ENCODE measurements around the gene GLI3. TPM values are rescaled to one million over a fixed set of nuclear protein-coding genes. Genes with fewer than 3 reads are reported as not detected.

Gene GLI3
- total RNA-seq, 1 experiment from 2014 or later: 45.0 TPM

- H2BK20ac ChIP-seq (ENCODE audit: low read depth, low read length, poor library complexity, severe bottlenecking): no peak overlapping the region
- H4K8ac ChIP-seq (replicated peaks; ENCODE audit: insufficient read length, low read depth, low read length): peak overlapping the region; percentile 71
- no peak overlapping the region for H2AFZ ChIP-seq (ENCODE audit: low read length)
- H3K4me1 ChIP-seq (ENCODE audit: insufficient read depth, low read length): no peaks in the 10 kb centered on the region
- no peak overlapping the region for H2BK15ac ChIP-seq (ENCODE audit: low read depth, low read length)
- Mint-ChIP-seq H3K27me3 (ENCODE audit: low read depth) (no peaks in the 10 kb centered on the region), H3K36me3 (ENCODE audit: insufficient read depth in 1 of 3, low read depth in 3 of 3) (peaks cover 0 to 9% (median 4%) of the 10 kb centered on the region in 3 experiments; a peak in 2 of 7 replicates), H3K4me1 (peaks cover 5 to 6% of the 10 kb centered on the region in 2 experiments; a peak in 2 of 4 replicates), H3K4me3 (no peak overlapping the region), H3K27ac (no peak overlapping the region), H3K9me3 (no peaks in the 10 kb centered on the region)
- TF ChIP-seq, protein P1, sequence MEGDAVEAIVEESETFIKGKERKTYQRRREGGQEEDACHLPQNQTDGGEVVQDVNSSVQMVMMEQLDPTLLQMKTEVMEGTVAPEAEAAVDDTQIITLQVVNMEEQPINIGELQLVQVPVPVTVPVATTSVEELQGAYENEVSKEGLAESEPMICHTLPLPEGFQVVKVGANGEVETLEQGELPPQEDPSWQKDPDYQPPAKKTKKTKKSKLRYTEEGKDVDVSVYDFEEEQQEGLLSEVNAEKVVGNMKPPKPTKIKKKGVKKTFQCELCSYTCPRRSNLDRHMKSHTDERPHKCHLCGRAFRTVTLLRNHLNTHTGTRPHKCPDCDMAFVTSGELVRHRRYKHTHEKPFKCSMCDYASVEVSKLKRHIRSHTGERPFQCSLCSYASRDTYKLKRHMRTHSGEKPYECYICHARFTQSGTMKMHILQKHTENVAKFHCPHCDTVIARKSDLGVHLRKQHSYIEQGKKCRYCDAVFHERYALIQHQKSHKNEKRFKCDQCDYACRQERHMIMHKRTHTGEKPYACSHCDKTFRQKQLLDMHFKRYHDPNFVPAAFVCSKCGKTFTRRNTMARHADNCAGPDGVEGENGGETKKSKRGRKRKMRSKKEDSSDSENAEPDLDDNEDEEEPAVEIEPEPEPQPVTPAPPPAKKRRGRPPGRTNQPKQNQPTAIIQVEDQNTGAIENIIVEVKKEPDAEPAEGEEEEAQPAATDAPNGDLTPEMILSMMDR (conservative IDR thresholded peaks at IDR 0.05): no peak
- no peak overlapping the region for H3K27ac ChIP-seq (ENCODE audit: insufficient read length, low read depth, low read length)
- no peaks in the 10 kb centered on the region for H3K79me2 ChIP-seq (ENCODE audit: insufficient read depth, low read length)
- no peak overlapping the region for H4K91ac ChIP-seq (ENCODE audit: insufficient read length, low read depth, low read length)
- no peaks in the 10 kb centered on the region for H3K9me3 ChIP-seq (ENCODE audit: control insufficient read depth, low read depth, low read length)
- H2BK12ac ChIP-seq (ENCODE audit: insufficient read length, low read depth, low read length): no peak overlapping the region
- no peak overlapping the region for H3T11ph ChIP-seq (ENCODE audit: low read length)
- no peaks in the 10 kb centered on the region for H3K79me1 ChIP-seq (ENCODE audit: insufficient read depth, low read depth, low read length, poor library complexity, severe bottlenecking)
- WGBS (ENCODE audit: extremely low coverage, insufficient read length, low lambda C conversion rate): no CpG with 5 or more reads among the region's 2 CpGs
- no peaks in the 10 kb centered on the region for H3K27me3 ChIP-seq (ENCODE audit: insufficient read depth, low read length)
- no peak overlapping the region for H2BK120ac ChIP-seq (ENCODE audit: low read depth, low read length, poor library complexity, severe bottlenecking)
- no peak overlapping the region for H3K23ac ChIP-seq (ENCODE audit: insufficient read length, low read depth, low read length)
- H3K14ac ChIP-seq (ENCODE audit: insufficient read depth, low read length): no peak overlapping the region
- H3K4ac ChIP-seq (ENCODE audit: low read depth, low read length): no peak overlapping the region
- no peak overlapping the region for H4K5ac ChIP-seq (ENCODE audit: insufficient read length, low read depth, low read length)
- no peak overlapping the region for H3K18ac ChIP-seq (ENCODE audit: insufficient read length, low read depth, low read length)
- no peak overlapping the region for H3K56ac ChIP-seq (ENCODE audit: insufficient read length, low read depth, low read length)
- DNase-seq: no peak
- H3K4me2 ChIP-seq (ENCODE audit: insufficient read depth, insufficient read length, low read length): no peak overlapping the region
- H2AK5ac ChIP-seq (ENCODE audit: insufficient read length, low read length): no peak overlapping the region
- no peaks in the 10 kb centered on the region for H4K20me1 ChIP-seq (ENCODE audit: control insufficient read depth, insufficient read depth, insufficient read length)
- no peak overlapping the region for H3K9ac ChIP-seq (ENCODE audit: extremely low read depth, insufficient read length, low read length)
- H2BK5ac ChIP-seq (ENCODE audit: insufficient read length, low read length): no peak overlapping the region
- H3K23me2 ChIP-seq (ENCODE audit: insufficient read length, low read depth, low read length, poor library complexity, severe bottlenecking): no peaks in the 10 kb centered on the region
Observed at GRCh38 chr7:41995632-41996271, 241.3 kb downstream of the GLI3 start.
